ENCODE results near the gene PLA2G2F. TPM values are rescaled to one million over a fixed set of nuclear protein-coding genes. Genes with fewer than 3 reads are reported as not detected.

PLA2G2F gene
- total and polyA plus RNA-seq, 9 of the 15 experiments (the other 6 are each of a cell fraction or from before 2014, with no cell fraction given): not detected

GRCh38 chr1:20185834-20186782, 47.0 kb downstream of the PLA2G2F start, which contains the start of the genes PLA2G2C and UBXN10 (continued):
- TF ChIP-seq SAFB2 (IDR thresholded peaks at IDR 0.05; ENCODE audit: borderline replicate concordance, low read depth, low read length, severe bottlenecking) (no peak), ZC3H11A (IDR thresholded peaks at IDR 0.05; ENCODE audit: low read depth, low read length) (no peak), ZNF41 (CRISPR knock-in tag; conservative IDR thresholded peaks at IDR 0.05) (no peak), ZC3H8 (IDR thresholded peaks at IDR 0.05) (no peak), TRIM25 (IDR thresholded peaks at IDR 0.05; ENCODE audit: borderline replicate concordance) (no peak), PURB (CRISPR knock-in tag; IDR thresholded peaks at IDR 0.05; ENCODE audit: low read depth) (no peak), CEBPB (tag; IDR thresholded peaks at IDR 0.05) (no peak), MEF2D (tag; conservative IDR thresholded peaks at IDR 0.05; ENCODE audit: low read depth) (no peak; the same call in 1 of the 2 replicates), HIVEP1 (CRISPR knock-in tag; IDR thresholded peaks at IDR 0.05) (no peak), EP300 (IDR thresholded peaks at IDR 0.05; ENCODE audit: low read length) (peak; percentile 75), PHF20 (IDR thresholded peaks at IDR 0.05; ENCODE audit: partially characterized antibody) (no peak), ZNF398 (CRISPR knock-in tag; IDR thresholded peaks at IDR 0.05) (no peak), U2AF2 (optimal IDR thresholded peaks at IDR 0.05; ENCODE audit: low read depth, low read length) (no peak), RBFOX2 (IDR thresholded peaks at IDR 0.05; ENCODE audit: low read depth, low read length) (peak; percentile 97), NFXL1 (CRISPR knock-in tag; IDR thresholded peaks at IDR 0.05) (no peak), XRCC4 (IDR thresholded peaks at IDR 0.05; ENCODE audit: extremely low read depth, insufficient read depth, insufficient read length) (no peak), THRAP3 (IDR thresholded peaks at IDR 0.05; ENCODE audit: borderline replicate concordance) (no peak), MAZ (CRISPR knock-in tag; conservative IDR thresholded peaks at IDR 0.05 in 1 of 2, IDR thresholded peaks at IDR 0.05 in 1 of 2) (peak; percentile 55 to 84; a peak in 3 of 4 replicates), DACH1 (IDR thresholded peaks at IDR 0.05; ENCODE audit: partially characterized antibody) (no peak), ATF1 (CRISPR knock-in tag; IDR thresholded peaks at IDR 0.05) (no peak), ATF1 (tag; IDR thresholded peaks at IDR 0.05) (no peak), IFI16 (CRISPR knock-in tag; IDR thresholded peaks at IDR 0.05) (no peak), C11orf30 (IDR thresholded peaks at IDR 0.05; ENCODE audit: low read depth) (no peak), BRD9 (IDR thresholded peaks at IDR 0.05; ENCODE audit: low read depth, partially characterized antibody) (peak; percentile 82), ZBTB33 (CRISPR knock-in tag; IDR thresholded peaks at IDR 0.05) (no peak)

Data from K562 (cell line).